ENCODE results near the gene MAD1L1. TPM values are rescaled to one million over a fixed set of nuclear protein-coding genes. Genes with fewer than 3 reads are reported as not detected.

The MAD1L1 gene
- total RNA-seq, 1 donor from 2014 or later, result 40.9 TPM

GRCh38 chr7:1909476-1909875 lies 323.3 kb downstream of the MAD1L1 start:
- DNase-seq (ENCODE audit: low read depth), result no peak

GRCh38 chr7:1908823-1909420 lies 323.8 kb downstream of the MAD1L1 start:
- DNase-seq (ENCODE audit: low read depth), result no peak

GRCh38 chr7:1907751-1908365 lies 324.9 kb downstream of the MAD1L1 start:
- no peak for DNase-seq (ENCODE audit: low read depth)

- no peak for DNase-seq (ENCODE audit: low read depth)
These were observed 325.6 kb downstream of the MAD1L1 start for GRCh38 chr7:1906988-1907745.

- no peak for DNase-seq (ENCODE audit: low read depth)
These were observed 326.5 kb downstream of the MAD1L1 start for GRCh38 chr7:1906087-1906830.

GRCh38 chr7:1902231-1902855 lies 330.4 kb downstream of the MAD1L1 start:
- no peak for DNase-seq (ENCODE audit: low read depth)

- DNase-seq (ENCODE audit: low read depth), result no peak
These were observed 331.1 kb downstream of the MAD1L1 start for GRCh38 chr7:1901431-1902210.

- no peak for DNase-seq (ENCODE audit: low read depth)
These were observed 331.9 kb downstream of the MAD1L1 start for GRCh38 chr7:1900847-1901246.

GRCh38 chr7:1899951-1900762 lies 332.6 kb downstream of the MAD1L1 start:
- no peak for DNase-seq (ENCODE audit: low read depth)

GRCh38 chr7:1899196-1899595 lies 333.5 kb downstream of the MAD1L1 start:
- DNase-seq (ENCODE audit: low read depth), result peak; percentile 85

GRCh38 chr7:1898628-1899185 lies 334.0 kb downstream of the MAD1L1 start:
- DNase-seq (ENCODE audit: low read depth), result no peak

GRCh38 chr7:1897861-1898627 lies 334.7 kb downstream of the MAD1L1 start:
- no peak for DNase-seq (ENCODE audit: low read depth)

- DNase-seq (ENCODE audit: low read depth), result no peak
These were observed 335.5 kb downstream of the MAD1L1 start for GRCh38 chr7:1897076-1897860.

- DNase-seq (ENCODE audit: low read depth), result no peak
These were observed 336.9 kb downstream of the MAD1L1 start for GRCh38 chr7:1895664-1896515.

- no peak for DNase-seq (ENCODE audit: low read depth)
These were observed 337.7 kb downstream of the MAD1L1 start for GRCh38 chr7:1894906-1895663.

GRCh38 chr7:1894313-1894900 lies 338.3 kb downstream of the MAD1L1 start:
- no peak for DNase-seq (ENCODE audit: low read depth)
